ENCODE results near the gene PEF1. TPM values are rescaled to one million over a fixed set of nuclear protein-coding genes. Genes with fewer than 3 reads are reported as not detected.

PEF1 gene
- total RNA-seq (2014; rRNA removed; shearing (Covaris generic)) = 75.9 and 77.7 TPM in 2 replicates

GRCh38 chr1:31644560-31645273 lies at the start of gene PEF1:
Gene PEF1, minus strand, starts transcription at chr1:31644876. Its CDS starts 12 bp downstream, at chr1:31644864.
- in situ Hi-C loops (cut with HindIII; ENCODE audit: low sequenced_read_pairs) = no loop called here
- peak; percentile 100 for DNase-seq (ENCODE audit: low spot score)

- DNase-seq (ENCODE audit: low spot score) = no peak
- in situ Hi-C loops (cut with HindIII; ENCODE audit: low sequenced_read_pairs) = no loop called here
Measured at GRCh38 chr1:31693231-31693630, 48.6 kb upstream of the PEF1 start.

- DNase-seq (ENCODE audit: low spot score) = no peak
- in situ Hi-C loops (cut with HindIII; ENCODE audit: low sequenced_read_pairs) = no loop called here
Measured at GRCh38 chr1:31691951-31692350, 47.3 kb upstream of the PEF1 start.

- in situ Hi-C loops (cut with HindIII; ENCODE audit: low sequenced_read_pairs) = no loop called here
- no peak for DNase-seq (ENCODE audit: low spot score)
Measured at GRCh38 chr1:31691446-31691845, 46.8 kb upstream of the PEF1 start.

- no peak for DNase-seq (ENCODE audit: low spot score)
- in situ Hi-C loops (cut with HindIII; ENCODE audit: low sequenced_read_pairs) = no loop called here
Measured at GRCh38 chr1:31690921-31691320, 46.2 kb upstream of the PEF1 start.

GRCh38 chr1:31689854-31690253 lies 45.2 kb upstream of the PEF1 start:
- no peak for DNase-seq (ENCODE audit: low spot score)

GRCh38 chr1:31689379-31689778 lies 44.7 kb upstream of the PEF1 start:
- in situ Hi-C loops (cut with HindIII; ENCODE audit: low sequenced_read_pairs) = no loop called here

More at GRCh38 chr1:31689854-31690253, 45.2 kb upstream of the PEF1 start:
- in situ Hi-C loops (cut with HindIII; ENCODE audit: low sequenced_read_pairs) = no loop called here

GRCh38 chr1:31688233-31688918 lies 43.7 kb upstream of the PEF1 start:
- DNase-seq (ENCODE audit: low spot score) = no peak
- in situ Hi-C loops (cut with HindIII; ENCODE audit: low sequenced_read_pairs) = no loop called here

More at GRCh38 chr1:31689379-31689778, 44.7 kb upstream of the PEF1 start:
- no peak for DNase-seq (ENCODE audit: low spot score)

GRCh38 chr1:31687601-31688000 lies 42.9 kb upstream of the PEF1 start:
- DNase-seq (ENCODE audit: low spot score) = no peak
- in situ Hi-C loops (cut with HindIII; ENCODE audit: low sequenced_read_pairs) = no loop called here

GRCh38 chr1:31685795-31686194 lies 41.1 kb upstream of the PEF1 start:
- DNase-seq (ENCODE audit: low spot score) = no peak
- in situ Hi-C loops (cut with HindIII; ENCODE audit: low sequenced_read_pairs) = no loop called here

- in situ Hi-C loops (cut with HindIII; ENCODE audit: low sequenced_read_pairs) = no loop called here
- DNase-seq (ENCODE audit: low spot score) = no peak
Measured at GRCh38 chr1:31683997-31684396, 39.3 kb upstream of the PEF1 start.

GRCh38 chr1:31681415-31681814 lies 36.7 kb upstream of the PEF1 start:
- DNase-seq (ENCODE audit: low spot score) = no peak
- in situ Hi-C loops (cut with HindIII; ENCODE audit: low sequenced_read_pairs) = no loop called here

GRCh38 chr1:31679676-31680230 lies 35.1 kb upstream of the PEF1 start:
- in situ Hi-C loops (cut with HindIII; ENCODE audit: low sequenced_read_pairs) = no loop called here
- DNase-seq (ENCODE audit: low spot score) = no peak

GRCh38 chr1:31679091-31679490 lies 34.4 kb upstream of the PEF1 start:
- DNase-seq (ENCODE audit: low spot score) = no peak
- in situ Hi-C loops (cut with HindIII; ENCODE audit: low sequenced_read_pairs) = no loop called here

GRCh38 chr1:31678681-31679080 lies 34.0 kb upstream of the PEF1 start:
- DNase-seq (ENCODE audit: low spot score) = no peak
- in situ Hi-C loops (cut with HindIII; ENCODE audit: low sequenced_read_pairs) = no loop called here

- DNase-seq (ENCODE audit: low spot score) = no peak
- in situ Hi-C loops (cut with HindIII; ENCODE audit: low sequenced_read_pairs) = no loop called here
Measured at GRCh38 chr1:31677949-31678348, 33.3 kb upstream of the PEF1 start.

- in situ Hi-C loops (cut with HindIII; ENCODE audit: low sequenced_read_pairs) = no loop called here
- no peak for DNase-seq (ENCODE audit: low spot score)
Measured at GRCh38 chr1:31677401-31677800, 32.7 kb upstream of the PEF1 start.

- in situ Hi-C loops (cut with HindIII; ENCODE audit: low sequenced_read_pairs) = no loop called here
- DNase-seq (ENCODE audit: low spot score) = no peak
Measured at GRCh38 chr1:31675756-31676155, 31.1 kb upstream of the PEF1 start.

- DNase-seq (ENCODE audit: low spot score) = peak; percentile 42
- in situ Hi-C loops (cut with HindIII; ENCODE audit: low sequenced_read_pairs) = no loop called here
Measured at GRCh38 chr1:31675161-31675560, 30.5 kb upstream of the PEF1 start.

- no peak for DNase-seq (ENCODE audit: low spot score)
Measured at GRCh38 chr1:31674626-31675025, 29.9 kb upstream of the PEF1 start.

More at GRCh38 chr1:31674626-31675025, 29.9 kb upstream of the PEF1 start:
- in situ Hi-C loops (cut with HindIII; ENCODE audit: low sequenced_read_pairs) = no loop called here

Measured in G401 (cell line).